ENCODE data around the gene HOXD4.

HOXD4 gene

GRCh38 chr2:176151442-176152287 is at the start of gene HOXD4:
TSS of gene HOXD4 (plus strand) at chr2:176151550. CDS start at chr2:176151634, 84 bp downstream.
- DNase-seq, result no peak

- DNase-seq, result no peak
Measured at GRCh38 chr2:176101842-176102241, 49.5 kb upstream of the HOXD4 start.

GRCh38 chr2:176102309-176102866 is 49.0 kb upstream of the HOXD4 start:
- DNase-seq, result no peak

GRCh38 chr2:176103194-176103593 is 48.2 kb upstream of the HOXD4 start:
- DNase-seq, result no peak

- no peak for DNase-seq
Measured at GRCh38 chr2:176103742-176104315, 47.5 kb upstream of the HOXD4 start.

GRCh38 chr2:176104316-176105077 is 46.9 kb upstream of the HOXD4 start:
- no peak for DNase-seq

- no peak for DNase-seq
Measured at GRCh38 chr2:176105078-176105729, 46.1 kb upstream of the HOXD4 start.

- no peak for DNase-seq
Measured at GRCh38 chr2:176105730-176106580, 45.4 kb upstream of the HOXD4 start.

- no peak for DNase-seq
Measured at GRCh38 chr2:176106581-176107539, 44.5 kb upstream of the HOXD4 start, which contains the start of gene HOXD11. TSS of gene HOXD11 (plus strand) at chr2:176107280. CDS start at chr2:176107356, 76 bp downstream.

GRCh38 chr2:176107731-176108181 is 43.6 kb upstream of the HOXD4 start:
- no peak for DNase-seq

- DNase-seq, result no peak
Measured at GRCh38 chr2:176109192-176109901, 42.0 kb upstream of the HOXD4 start.

- DNase-seq, result no peak
Measured at GRCh38 chr2:176109946-176110345, 41.4 kb upstream of the HOXD4 start.

- no peak for DNase-seq
Measured at GRCh38 chr2:176110415-176111308, 40.7 kb upstream of the HOXD4 start.

- DNase-seq, result no peak
Measured at GRCh38 chr2:176111309-176111663, 40.1 kb upstream of the HOXD4 start.

GRCh38 chr2:176111846-176112374 is 39.4 kb upstream of the HOXD4 start:
- no peak for DNase-seq

GRCh38 chr2:176112375-176113302 is 38.7 kb upstream of the HOXD4 start:
- DNase-seq, result no peak
